ENCODE measurements around the gene RFK.

RFK gene

DNA sequence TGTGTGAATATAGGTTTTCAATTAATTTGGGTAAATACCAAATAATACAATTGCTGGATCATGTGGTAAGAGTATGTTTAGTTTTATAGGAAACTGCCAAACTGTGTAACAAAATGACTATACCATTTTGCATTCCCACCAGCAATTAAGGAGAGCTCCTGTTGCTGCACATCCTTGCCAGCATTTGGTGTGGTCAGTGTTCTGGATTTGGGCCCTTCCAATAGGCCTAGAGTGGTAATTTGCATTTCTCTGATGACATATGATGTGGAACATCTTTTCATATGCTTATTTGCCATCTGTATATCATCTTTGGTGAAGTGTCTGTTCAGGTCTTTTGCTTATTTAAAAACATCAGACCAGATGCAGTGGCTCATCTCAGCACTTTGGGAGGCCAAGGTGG is 11.6 kb upstream of the RFK start:
- no peak for DNase-seq

DNA sequence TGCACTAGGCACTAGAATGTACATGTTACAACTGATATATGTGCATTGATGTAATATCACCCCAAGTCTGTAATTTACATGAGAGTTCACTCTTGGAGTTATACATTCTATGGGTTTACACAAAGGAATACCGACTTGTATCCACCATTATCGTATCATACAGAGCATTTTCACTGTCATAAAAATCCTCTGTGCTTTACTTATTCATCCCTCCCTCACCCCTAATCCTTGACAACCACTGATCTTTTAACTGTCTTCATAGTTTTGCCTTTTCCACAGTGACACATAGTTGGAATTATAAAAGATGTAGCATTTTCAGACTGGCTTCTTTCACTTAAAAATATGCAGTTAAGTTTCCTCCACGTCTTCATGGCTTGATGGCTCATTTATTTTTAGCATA is 11.1 kb upstream of the RFK start:
- DNase-seq = no peak

DNA sequence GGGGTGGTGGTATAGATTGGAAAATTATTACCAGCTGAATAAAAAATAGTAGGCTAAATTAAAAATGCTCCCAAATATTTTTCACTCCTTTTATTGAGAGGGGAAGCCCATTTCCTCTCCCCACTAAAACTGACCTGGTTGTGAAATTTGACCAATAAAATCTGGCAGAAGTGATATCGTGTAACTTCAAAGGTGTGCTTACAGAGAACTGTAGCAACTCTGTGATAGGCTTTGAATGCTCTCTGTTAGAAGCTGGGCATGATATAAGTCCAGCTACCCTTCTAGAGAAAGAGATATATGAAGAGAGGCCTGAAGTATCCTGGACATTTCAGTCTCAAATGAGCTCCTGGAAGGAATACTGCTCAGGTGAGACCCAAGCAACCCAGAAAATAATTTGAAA is 10.2 kb upstream of the RFK start:
- DNase-seq = no peak

DNA sequence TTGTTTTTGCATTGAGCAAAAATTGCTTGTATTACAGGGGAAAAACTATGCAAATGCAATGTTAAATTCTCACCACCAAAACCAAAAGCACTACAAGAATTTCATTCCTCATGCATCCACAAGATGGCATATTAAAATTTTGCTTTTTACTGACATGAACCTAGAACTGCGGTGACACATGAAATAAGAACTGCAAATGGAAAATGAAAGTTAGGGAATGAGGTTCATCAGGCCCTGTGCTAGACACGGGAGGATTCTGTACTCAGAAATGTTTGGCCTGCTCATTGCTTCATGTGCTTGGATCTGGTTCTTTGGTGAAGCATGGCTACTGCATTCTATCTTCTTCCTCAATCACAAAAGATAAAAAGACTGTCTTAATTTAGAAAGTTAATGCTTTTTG is 9.1 kb upstream of the RFK start:
- peak; percentile 86 for DNase-seq

DNA sequence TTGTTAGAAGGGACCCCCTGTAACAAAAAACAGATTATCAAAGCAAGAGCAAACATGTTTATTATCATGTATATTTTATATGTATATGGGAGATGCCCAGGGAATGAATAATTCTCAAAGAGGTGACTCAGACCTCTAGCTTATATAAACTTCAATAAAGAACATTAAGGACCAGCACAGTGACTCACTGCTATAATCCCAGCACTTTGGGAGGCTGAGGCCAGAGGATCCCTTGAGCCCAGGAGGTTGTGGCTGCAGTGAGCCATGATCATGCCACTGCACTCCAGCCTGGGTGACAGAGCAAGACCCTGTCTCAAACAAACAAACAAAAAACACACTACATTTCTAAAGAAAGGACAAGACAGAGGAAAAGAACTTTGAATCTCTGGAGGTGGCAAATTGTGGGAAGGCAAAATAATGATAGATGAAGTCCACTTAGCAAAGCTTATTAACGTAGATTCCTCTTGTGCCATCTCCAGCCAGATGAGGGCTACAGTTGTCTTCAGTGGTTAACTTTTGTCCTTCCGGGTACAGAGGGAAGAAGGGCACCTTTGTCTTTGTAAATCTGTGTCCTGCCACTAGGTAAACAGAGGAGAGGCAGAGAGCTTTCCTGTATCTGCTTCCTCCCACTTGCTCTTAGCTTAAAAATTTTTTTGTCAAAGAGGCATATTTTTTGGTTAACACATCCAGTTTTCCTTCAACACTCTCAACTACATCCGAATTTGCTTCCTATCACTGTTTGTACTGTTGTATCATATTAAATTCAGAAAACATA is 7.5 kb upstream of the RFK start:
- peak; percentile 23 for DNase-seq

DNA sequence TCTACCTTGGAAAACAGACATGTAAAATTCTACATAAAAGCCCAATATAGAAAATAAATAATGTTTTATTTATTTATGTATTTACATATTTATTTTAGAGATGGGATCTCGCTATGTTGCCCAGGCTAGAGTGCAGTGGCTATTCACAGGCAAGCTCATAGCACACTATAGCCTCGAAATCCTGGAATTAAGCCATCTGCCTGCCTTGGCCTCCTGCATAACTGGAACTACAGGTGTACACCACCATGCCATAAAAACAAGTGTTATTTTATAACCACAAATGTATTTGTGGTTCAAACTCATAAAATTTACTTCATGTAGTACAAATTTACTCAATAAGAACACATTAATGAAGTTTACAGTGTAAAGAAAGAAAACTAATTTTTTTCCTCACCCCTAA is 7.0 kb upstream of the RFK start:
- no peak for DNase-seq

DNA sequence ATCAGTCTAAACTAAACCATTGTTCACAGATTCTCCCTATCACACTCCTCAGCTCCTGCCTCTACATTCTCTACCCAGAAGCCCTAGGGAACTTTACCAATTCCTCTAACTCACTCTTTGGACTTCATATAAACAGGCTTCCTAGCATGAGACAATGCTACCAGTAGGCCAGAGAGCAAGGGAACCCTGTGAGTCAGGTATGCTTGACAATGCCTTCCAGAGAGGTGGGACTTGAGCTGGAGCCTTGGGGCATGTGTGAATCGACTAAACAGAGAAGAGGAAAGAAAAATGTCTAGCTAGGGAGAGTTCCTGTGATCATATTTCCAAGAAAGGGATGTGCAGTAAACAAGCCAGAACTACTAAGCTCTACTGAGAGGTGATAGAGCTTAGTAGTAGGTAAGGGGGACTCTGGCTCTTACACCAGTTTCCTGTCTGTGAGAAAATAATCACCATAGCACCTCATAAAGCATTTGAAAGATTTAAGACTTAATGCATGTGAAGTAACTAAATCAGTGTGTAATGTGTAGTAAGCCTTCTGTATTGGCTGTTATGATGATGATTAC is 6.4 kb upstream of the RFK start:
- DNase-seq = no peak

DNA sequence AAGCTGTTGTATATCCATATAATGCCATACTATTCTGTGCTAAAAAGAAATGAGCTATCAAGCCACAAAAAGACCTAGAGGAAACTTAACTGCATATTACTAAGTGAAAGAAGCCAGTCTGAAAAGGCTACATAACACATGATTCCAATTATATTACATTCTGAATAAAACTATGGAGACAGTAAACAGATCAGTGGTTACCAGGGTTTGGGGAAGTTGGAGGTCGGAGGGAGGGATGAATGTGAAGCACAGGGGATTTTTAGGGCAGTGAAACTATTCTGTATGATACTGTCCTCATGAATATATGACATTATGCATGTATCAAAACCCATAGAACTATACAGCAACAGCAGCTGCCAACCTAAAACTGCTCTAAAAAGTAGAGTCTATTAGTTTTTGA is 5.6 kb upstream of the RFK start:
- no peak for DNase-seq

DNA sequence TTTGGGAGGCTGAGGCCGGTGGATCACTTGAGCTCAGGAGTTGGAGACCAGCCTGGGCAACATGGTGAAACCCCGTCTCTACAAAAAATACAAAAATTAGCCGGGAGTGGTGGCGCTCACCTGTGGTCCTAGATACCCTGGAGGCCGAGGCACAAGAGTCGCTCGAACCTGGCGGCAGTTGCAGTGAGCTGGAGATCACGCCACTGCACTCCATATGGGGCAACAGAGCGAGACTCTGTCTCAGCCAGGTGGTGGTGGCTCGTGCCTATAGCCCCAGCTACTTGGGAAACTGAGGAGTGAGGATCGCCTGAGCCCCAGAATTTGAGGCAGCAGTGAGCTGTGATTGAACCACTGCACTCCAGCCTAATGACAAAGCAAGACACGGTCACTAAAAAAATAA is 2.4 kb upstream of the RFK start:
- no peak for DNase-seq

DNA sequence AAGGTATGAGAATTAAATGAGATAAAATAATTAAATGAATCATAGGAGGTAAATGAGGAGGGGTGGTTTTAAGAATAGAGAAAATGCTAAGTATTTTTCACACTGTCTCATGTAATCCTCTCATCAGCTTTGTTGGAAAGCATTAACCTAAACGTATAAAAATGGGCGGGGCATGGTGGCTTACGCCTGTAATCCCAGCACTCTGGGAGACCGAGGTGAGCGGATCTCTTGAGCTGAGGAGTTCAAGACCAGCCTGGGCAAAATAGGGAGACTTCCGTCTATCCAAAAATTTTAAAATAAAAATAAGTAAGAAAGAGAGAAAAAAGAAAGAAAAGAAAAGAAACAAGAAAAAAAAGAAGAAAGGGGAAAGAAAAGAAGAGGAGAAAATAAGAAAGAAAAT is 1.9 kb upstream of the RFK start:
- DNase-seq = no peak

DNA sequence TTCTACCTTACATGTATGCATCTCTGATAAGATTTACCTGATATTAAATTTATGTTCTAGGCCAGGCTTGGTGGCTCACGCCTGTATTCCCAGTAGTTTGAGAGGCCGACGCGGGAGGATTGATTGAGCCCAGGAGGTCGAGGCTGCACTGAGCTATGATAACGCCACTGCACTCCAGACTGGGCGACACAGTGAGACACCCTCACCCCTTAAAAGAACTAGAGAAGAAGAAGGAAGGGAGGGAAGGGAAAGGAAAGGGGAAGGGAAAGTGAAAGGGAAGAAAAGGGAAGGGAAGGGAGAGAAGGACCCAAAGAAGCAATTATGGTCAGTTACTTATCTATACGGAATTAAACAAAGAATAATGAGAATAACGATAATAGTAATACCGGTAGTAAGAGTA is 1.2 kb upstream of the RFK start:
- DNase-seq = no peak

DNA sequence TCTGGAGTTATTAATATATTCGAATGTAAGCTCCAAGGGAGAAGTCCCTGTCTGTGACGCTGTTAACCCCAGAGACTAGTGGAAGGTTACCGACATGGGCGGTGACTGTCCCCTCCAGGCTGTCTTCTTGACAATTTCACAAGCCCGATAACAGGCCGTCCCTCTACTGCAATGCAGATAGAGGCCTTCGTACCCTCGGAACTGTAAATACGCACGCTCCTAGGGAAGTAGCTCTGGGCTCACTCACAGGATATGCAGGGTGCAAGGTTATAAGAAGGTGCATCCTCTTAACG is 680 bp upstream of the RFK start:
- DNase-seq = no peak

DNA sequence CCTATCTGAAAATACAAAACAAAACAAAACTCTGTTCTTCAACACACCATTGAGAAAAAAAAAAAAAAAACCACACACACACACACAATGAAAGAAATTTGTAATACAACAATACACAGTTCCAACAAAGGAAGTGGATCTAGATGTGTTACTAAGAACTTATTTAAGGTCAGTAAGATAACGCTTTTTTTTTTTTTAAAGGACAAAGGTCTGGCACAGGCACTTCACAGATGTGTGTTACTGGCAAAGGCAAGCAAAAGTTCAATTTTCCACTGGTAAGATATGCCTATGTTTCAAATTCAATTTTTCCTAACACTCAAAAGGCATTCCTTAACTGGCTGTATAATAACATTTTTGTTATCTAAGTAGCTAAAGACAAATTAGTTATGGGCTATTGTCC is 3.6 kb downstream of the RFK start:
- no peak for DNase-seq

DNA sequence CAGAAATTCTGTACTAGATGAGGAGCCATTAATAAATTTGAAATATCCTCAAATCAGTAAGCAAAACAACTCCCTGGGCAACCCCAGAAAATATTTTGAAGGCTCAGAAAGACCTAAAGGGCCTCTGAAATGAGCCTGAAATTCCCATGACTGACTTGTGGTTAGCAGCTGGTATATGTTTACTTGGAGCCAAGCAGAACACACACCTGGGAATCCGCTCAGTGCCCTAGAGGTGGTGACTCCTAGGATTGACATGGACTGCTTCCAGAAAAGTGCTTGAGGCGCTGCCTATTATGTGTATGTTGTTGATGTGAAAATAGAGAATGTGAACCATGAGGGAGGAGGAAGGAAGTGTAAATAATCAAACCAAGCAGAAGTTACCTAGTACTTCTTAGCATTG is 14.7 kb downstream of the RFK start:
- no peak for DNase-seq

DNA sequence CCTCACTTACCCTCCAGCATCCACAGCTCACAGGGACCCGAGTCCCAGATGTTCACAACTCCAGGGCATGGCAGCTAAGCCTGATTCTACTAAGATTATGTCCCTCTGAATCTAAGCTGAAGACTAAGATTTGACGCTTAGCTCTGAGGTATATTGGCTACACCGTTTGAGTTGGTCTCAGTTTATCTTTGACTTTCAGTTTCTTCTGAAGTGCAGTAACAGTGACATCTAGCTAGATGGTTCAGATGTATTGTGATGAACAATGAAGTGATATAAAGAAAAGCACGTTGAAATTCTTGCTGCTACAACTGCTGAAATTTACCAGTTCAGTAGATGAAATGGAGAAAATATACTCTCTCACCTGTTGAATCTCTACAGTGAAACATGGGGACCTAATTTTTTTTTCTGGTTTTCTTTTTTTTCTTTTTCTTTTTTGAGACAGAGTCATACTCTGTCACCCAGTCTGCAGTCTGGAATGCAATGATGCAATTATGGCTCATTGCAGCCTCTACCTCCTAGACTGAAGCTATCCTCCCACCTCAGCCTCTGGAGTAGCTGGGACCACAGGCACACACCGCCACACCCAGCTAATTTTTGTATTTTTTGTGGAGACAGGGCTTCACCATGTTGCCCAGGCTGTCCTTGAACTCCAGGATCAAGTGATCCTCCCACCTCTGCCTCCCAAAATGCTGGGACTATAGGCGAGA is 15.7 kb downstream of the RFK start:
- no peak for DNase-seq

DNA sequence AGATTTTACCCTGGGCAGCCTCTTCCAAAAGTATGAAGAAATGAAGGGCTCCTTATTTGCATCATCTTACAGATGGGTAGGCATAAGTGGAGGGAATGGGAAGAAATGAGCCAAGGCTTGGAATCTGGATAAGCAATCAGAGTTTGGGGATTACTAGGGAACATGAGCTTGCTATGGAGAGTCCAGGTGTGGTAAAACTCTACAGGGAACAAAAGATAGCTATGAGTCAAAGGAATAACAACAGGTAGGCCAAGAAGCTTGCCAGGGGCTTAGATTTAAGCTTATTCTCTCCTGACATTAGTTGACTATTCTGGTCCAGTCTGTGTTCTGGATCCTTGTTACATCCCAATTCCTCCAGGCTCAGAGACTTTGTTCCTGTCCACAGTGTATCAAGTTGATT is 16.4 kb downstream of the RFK start:
- DNase-seq = no peak

DNA sequence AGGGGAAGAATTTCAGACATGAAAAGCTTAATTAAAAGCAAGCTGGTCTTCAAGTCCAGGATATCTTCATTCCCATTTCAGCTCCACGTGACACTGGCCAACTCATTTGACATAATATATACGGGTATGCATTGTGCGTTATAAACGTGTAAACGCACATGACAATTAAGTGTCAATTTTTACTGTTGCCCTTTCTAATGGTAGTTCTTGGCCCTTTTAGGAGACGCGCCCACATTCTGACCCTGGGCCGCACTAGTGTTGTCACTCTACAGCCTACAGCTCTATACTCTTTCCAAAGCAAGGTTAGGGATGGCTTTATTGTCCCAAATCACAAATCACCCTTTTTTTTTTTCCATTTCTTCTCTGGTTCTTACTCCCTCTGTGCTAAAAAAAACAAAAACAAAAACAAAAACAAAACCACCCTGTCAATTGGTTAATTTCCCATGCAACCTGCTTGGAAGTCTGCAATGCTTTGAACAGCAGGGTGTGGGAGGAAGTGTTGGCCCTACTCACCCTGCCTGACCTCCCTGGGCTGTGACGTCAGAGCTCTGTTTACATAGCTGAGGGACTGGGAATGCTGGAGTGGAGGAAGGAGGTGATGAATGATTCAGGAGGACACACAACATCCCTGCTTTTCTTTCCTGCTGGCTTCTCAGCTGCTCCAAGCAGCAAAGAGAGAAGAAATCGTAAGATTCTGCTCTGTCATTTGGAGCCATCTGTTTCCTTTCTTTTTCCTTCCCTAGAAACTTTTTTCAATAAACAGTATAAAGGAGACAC is 19.3 kb downstream of the RFK start:
- peak; percentile 87 for DNase-seq

DNA sequence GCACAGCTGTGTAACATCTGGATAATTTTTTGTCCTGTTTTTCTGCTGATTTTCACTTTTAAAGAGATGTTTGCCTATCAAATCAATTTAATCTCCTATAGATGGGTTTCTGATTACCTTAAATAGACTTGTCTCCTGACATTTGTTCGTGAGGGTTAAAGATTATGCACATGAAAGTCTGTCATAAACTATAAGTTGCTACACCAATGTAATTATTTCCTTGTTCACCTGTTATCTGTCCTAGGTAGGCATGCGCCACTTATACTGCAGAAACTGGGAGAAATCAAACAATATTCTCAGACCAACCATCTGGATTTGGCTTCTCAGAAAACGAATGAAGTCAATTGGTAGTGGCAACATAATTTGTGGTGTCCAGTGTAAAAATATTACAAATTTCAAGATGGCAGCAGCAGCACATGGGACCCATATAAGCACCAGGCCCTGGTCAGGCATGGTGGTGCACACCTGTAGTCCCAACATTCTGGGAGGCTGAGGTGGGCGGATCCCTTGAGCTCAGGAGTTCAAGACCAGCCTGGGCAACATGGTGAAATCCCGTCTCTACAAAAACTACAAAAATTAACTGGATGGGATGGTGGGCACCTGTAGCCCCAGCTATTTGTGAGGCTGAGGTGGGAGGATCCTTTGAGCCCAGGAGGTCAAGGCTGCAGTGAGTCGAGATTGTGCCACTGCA is 20.3 kb downstream of the RFK start:
- DNase-seq = no peak

DNA sequence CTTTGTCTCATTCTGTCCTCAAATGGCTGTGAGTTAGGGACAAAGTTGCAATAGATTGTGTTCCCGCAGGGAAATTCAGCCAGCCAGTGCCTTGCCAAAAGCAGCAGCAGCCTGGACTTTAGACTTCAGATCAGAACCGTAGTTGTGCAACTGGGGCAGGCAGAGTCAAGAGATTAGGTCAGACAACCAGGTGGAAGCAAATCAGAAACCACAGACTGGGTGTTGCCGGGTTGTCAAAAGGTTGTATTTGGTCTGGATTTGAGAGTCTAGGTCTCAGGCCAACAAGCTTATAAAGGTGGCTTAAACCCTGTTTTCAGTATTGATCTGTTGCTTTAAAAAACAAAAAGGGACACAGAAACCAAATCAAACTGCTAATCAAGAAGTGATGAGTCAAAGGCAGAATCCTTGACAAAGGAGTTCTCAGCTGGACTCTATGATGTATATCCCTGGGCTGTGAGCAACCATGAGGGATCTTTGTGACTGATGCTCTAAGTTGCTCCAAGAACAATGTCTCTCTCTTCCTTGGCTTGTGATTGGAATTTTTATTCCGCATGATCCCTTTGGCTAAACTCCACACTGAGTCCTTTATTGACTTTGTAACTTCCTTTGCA is 20.9 kb downstream of the RFK start:
- peak; percentile 71 for DNase-seq

DNA sequence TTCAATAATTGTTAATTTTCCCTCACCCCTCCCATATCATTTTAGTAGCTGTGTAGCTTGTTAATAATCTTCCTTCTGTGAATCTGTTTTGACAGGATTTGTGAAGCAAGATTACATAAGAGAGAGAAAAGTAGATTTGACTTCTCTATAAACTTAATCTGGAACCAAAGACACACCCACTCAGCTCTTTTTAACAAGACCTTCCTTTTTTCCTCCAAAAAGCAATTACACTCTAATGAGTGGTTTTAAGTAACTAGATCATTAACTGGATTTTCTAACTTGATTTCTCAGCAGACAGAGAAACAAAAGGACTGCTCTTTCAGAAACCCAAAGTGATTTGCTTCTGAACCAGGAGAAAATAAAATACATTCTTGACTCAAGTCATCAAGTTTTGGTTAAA is 21.9 kb downstream of the RFK start:
- DNase-seq = no peak

DNA sequence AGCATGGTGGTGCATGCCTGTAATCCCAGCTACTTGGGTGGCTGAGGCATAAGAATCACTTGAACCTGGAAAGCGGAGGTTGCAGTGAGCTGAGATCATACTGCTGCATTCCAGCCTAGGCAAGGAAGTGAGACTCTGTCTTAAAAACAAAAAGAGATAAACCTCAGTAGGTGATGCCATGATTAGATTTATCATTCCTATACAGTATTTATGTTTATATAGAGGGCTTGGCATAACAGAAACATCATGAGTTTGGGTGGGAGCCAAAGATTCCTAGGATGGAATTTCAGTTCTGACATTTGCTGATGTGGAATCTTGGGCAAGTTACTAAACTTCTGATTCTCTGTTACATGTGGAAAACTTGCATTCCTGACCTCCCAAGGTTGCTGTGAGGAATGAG is 22.3 kb downstream of the RFK start:
- peak; percentile 88 for DNase-seq

DNA sequence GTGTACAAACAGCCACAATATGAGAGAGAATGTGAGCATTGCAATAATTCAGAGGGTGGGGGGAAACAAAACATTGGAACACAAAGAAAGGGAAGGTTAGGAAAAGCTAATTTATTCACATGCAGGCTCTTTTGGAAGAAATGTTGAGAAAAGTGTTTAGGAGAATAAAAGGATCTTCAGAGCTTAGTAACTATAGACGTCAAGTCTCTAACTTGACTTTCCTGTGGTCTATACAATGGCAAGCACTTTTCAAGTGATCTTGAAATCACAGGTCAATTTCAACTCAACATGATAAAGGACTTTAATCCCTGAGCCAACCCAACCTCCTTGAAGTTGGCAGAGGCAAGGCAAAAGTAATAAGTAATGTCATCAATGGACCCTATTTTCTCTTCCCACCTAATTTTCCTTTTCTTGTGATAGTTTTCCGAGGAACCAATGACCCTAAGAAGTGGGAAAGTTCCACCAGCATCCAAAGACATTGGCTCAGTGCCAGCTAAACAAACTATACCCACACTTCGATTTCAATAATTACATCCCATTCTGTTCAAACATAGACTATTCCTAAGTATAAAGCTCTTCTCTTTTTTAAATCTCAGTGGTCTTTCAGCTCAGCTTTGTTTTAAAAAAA is 23.7 kb downstream of the RFK start:
- DNase-seq = no peak

All from fibroblast of upper back skin (primary cell).